Tibial artery (tissue), 4 donors: ENCODE measurements around the gene SCYGR5.

Source experiments
- DNase-seq, 2 donors: peaks; one replicate each; pipeline ENCODE4 v3.0.0-alpha.2; 2019
- H3K27ac ChIP-seq, 2 donors: fragments of 200-600 bp; sonication (generic) in 1 of 2; 1 replicate in 1 of 2; 2 replicates in 1 of 2; pipeline ENCODE4 v1.5.1; 2018 to 2019; ENCODE audit warnings: mild to moderate bottlenecking in 1 of 2
- H3K27me3 ChIP-seq, 2 donors: fragments of 200-600 bp; sonication (generic) in 1 of 2; one replicate each; pipeline versions ENCODE4 v1.5.1 to v1.6.0; 2016 to 2019
- H3K36me3 ChIP-seq, 3 donors: fragments of 200-600 bp; sonication (generic) in 2 of 3; one replicate each; pipeline ENCODE4 v1.5.1; 2016 to 2019; ENCODE audit warnings: mild to moderate bottlenecking in 2 of 3
- H3K4me1 ChIP-seq, 4 donors: fragments of 200-600 bp; sonication (generic) in 2 of 4; 1 replicate in 3 of 4; 2 replicates in 1 of 4; pipeline ENCODE4 v1.5.1; 2016 to 2019
- H3K4me3 ChIP-seq, 2 donors: fragments of 200-600 bp; sonication (generic) in 1 of 2; 1 replicate in 1 of 2; 2 replicates in 1 of 2; pipeline ENCODE4 v1.5.1; 2018 to 2019; ENCODE audit warnings: mild to moderate bottlenecking in 2 of 2
- H3K9me3 ChIP-seq, 3 donors: fragments of 200-600 bp; sonication (generic) in 1 of 3; one replicate each; pipeline ENCODE4 v1.5.1; 2016 to 2019
- CTCF ChIP-seq, 2 experiments: fragments of 200-600 bp in 1 of 2; fragments of 450-650 bp in 1 of 2; IDR thresholded peaks; one replicate each; pipeline ENCODE4 v1.5.1; 2017 to 2019; ENCODE audit warnings: antibody characterized with exemption in 2 of 2, mild to moderate bottlenecking in 1 of 2, moderate library complexity in 1 of 2
- intact Hi-C: fragments of 100-400 bp; cut with DNase I; formaldehyde crosslinking; loops from one replicate; pipeline ENCODE4 v1.15.0; 2023; ENCODE audit warnings: low total_unique reads

The SCYGR5 gene

GRCh38 chr2:227677928-227678327 is 11.3 kb downstream of the SCYGR5 start:
- Histone ChIP-seq H3K27ac (no peak overlapping the region), H3K27me3 (no peaks in the 10 kb centered on the region), H3K9me3 (no peaks in the 10 kb centered on the region), H3K4me1 (no peaks in the 10 kb centered on the region), H3K4me3 (no peak overlapping the region), H3K36me3 (no peaks in the 10 kb centered on the region)
- TF ChIP-seq CTCF (IDR thresholded peaks at IDR 0.05): no peak
- DNase-seq: no peak
- intact Hi-C loops: no loop called here

GRCh38 chr2:227684258-227684657 is 17.7 kb downstream of the SCYGR5 start:
- H3K36me3 ChIP-seq: peaks cover 0 to 4% (median 0%) of the 10 kb centered on the region in 3 donors
- H3K27ac ChIP-seq: no peak overlapping the region
- DNase-seq: no peak
- H3K4me3 ChIP-seq: no peak overlapping the region
- H3K9me3 ChIP-seq: no peaks in the 10 kb centered on the region
- H3K4me1 ChIP-seq: no peaks in the 10 kb centered on the region
- intact Hi-C loops: no loop called here
- no peaks in the 10 kb centered on the region for H3K27me3 ChIP-seq
- no peak for TF ChIP-seq CTCF (IDR thresholded peaks at IDR 0.05)

GRCh38 chr2:227687189-227687588 is 20.6 kb downstream of the SCYGR5 start:
- intact Hi-C loops: no loop called here
- Histone ChIP-seq H3K4me3 (no peak overlapping the region), H3K36me3 (peaks cover 0 to 4% (median 0%) of the 10 kb centered on the region in 3 donors), H3K27me3 (no peaks in the 10 kb centered on the region), H3K4me1 (no peaks in the 10 kb centered on the region), H3K9me3 (no peaks in the 10 kb centered on the region), H3K27ac (no peak overlapping the region)
- TF ChIP-seq CTCF (IDR thresholded peaks at IDR 0.05): no peak
- DNase-seq: no peak

- TF ChIP-seq CTCF (IDR thresholded peaks at IDR 0.05): no peak
- no peaks in the 10 kb centered on the region for H3K27me3 ChIP-seq
- DNase-seq: no peak
- H3K9me3 ChIP-seq: no peaks in the 10 kb centered on the region
- no peak overlapping the region for H3K27ac ChIP-seq
- H3K4me1 ChIP-seq: no peaks in the 10 kb centered on the region
- no peak overlapping the region for H3K4me3 ChIP-seq
- no peaks in the 10 kb centered on the region for H3K36me3 ChIP-seq
- intact Hi-C loops: no loop called here
Observed at GRCh38 chr2:227696990-227697679, 30.5 kb downstream of the SCYGR5 start.

- intact Hi-C loops: no loop called here
- DNase-seq: no peak
- H3K36me3 ChIP-seq: no peaks in the 10 kb centered on the region
Observed at GRCh38 chr2:227701556-227701955, 35.0 kb downstream of the SCYGR5 start.

More at GRCh38 chr2:227701556-227701955, 35.0 kb downstream of the SCYGR5 start:
- Histone ChIP-seq H3K27ac (no peak overlapping the region), H3K27me3 (no peaks in the 10 kb centered on the region), H3K4me3 (no peak overlapping the region), H3K9me3 (no peaks in the 10 kb centered on the region), H3K4me1 (no peaks in the 10 kb centered on the region)
- TF ChIP-seq CTCF (IDR thresholded peaks at IDR 0.05): no peak
